ENCODE measurements around the gene ANKRD23.
"Not testable (repeated sequence)": the region's sequence is repeated elsewhere in the genome, so short reads cannot be mapped to it uniquely, and the experiment has no call there.

Gene ANKRD23

GRCh38 chr2:96807127-96807471, 36.7 kb downstream of the ANKRD23 start:
- H2AK5ac ChIP-seq (ENCODE audit: low read length, severe bottlenecking) = no peak overlapping the region
- 98% methylated on average over 10 of the region's 10 CpGs for WGBS
- H3K4me2 ChIP-seq (ENCODE audit: low read length, poor library complexity, severe bottlenecking) = no peak overlapping the region

GRCh38 chr2:96806468-96807126, 37.2 kb downstream of the ANKRD23 start:
- peak; percentile 41 for DNase-seq
- WGBS = 90% methylated on average over 12 of the region's 23 CpGs
- H2AK5ac ChIP-seq (ENCODE audit: low read length, severe bottlenecking) = no peak overlapping the region
- H3K4me3 ChIP-seq (ENCODE audit: insufficient read depth in 1 of 2, low read depth in 1 of 2, low read length in 2 of 2) = no peak overlapping the region
- no peak overlapping the region for H2AFZ ChIP-seq (ENCODE audit: low read depth, low read length)
- H3K27me3 ChIP-seq (ENCODE audit: control insufficient read depth in 1 of 2, insufficient read depth in 1 of 2, low read length in 2 of 2) = no peaks in the 10 kb centered on the region
- H3K27ac ChIP-seq (ENCODE audit: low read length, poor library complexity, severe bottlenecking) = no peak overlapping the region
- peak overlapping the region; percentile 66 for H4K8ac ChIP-seq (ENCODE audit: low read length)
- no peak overlapping the region for H3K4me2 ChIP-seq (ENCODE audit: low read length, poor library complexity, severe bottlenecking)
- H2BK5ac ChIP-seq (ENCODE audit: low read depth, low read length, poor library complexity, severe bottlenecking) = no peak overlapping the region
- no peak overlapping the region for H3K14ac ChIP-seq (ENCODE audit: low read length in 2 of 2)
- no peak overlapping the region for H3K4ac ChIP-seq (ENCODE audit: low read depth in 1 of 2, low read length in 2 of 2)
- H3K9ac ChIP-seq (ENCODE audit: low read length) = no peak overlapping the region
- H3K9me3 ChIP-seq (ENCODE audit: control insufficient read depth, low read length) = no peaks in the 10 kb centered on the region
- no peak overlapping the region for H2BK15ac ChIP-seq (ENCODE audit: low read depth, poor library complexity, severe bottlenecking)
- no peak overlapping the region for H2BK12ac ChIP-seq (ENCODE audit: low read length in 2 of 2)
- H3K36me3 ChIP-seq (ENCODE audit: control insufficient read depth in 1 of 2, insufficient read depth in 2 of 2, low read depth in 1 of 2, low read length in 2 of 2) = peaks cover 16 to 33% of the 10 kb centered on the region in 2 experiments
- H3K79me1 ChIP-seq (replicated peaks; ENCODE audit: low read length, poor library complexity, severe bottlenecking) = no peaks in the 10 kb centered on the region
- H2BK120ac ChIP-seq (ENCODE audit: low read depth, low read length) = no peak overlapping the region
- no peak overlapping the region for H3K23ac ChIP-seq (ENCODE audit: low read length in 2 of 2)
- no peak overlapping the region for H3K18ac ChIP-seq (ENCODE audit: low read depth in 1 of 2, low read length in 2 of 2)
- H4K91ac ChIP-seq (ENCODE audit: low read length) = no peak overlapping the region
- H3K4me1 ChIP-seq (ENCODE audit: control insufficient read depth, insufficient read depth, low read depth, low read length) = peaks cover 5% of the 10 kb centered on the region

More at GRCh38 chr2:96807127-96807471, 36.7 kb downstream of the ANKRD23 start:
- Histone ChIP-seq H4K8ac (ENCODE audit: low read length) (peak overlapping the region; percentile 66), H3K18ac (ENCODE audit: low read depth in 1 of 2, low read length in 2 of 2) (no peak overlapping the region), H3K9me3 (ENCODE audit: control insufficient read depth, low read length) (no peaks in the 10 kb centered on the region), H2BK15ac (ENCODE audit: low read depth, poor library complexity, severe bottlenecking) (no peak overlapping the region), H2AFZ (ENCODE audit: low read depth, low read length) (no peak overlapping the region), H3K4me1 (ENCODE audit: control insufficient read depth, insufficient read depth, low read depth, low read length) (peaks cover 4% of the 10 kb centered on the region), H3K36me3 (ENCODE audit: control insufficient read depth in 1 of 2, insufficient read depth in 2 of 2, low read depth in 1 of 2, low read length in 2 of 2) (peaks cover 12 to 29% of the 10 kb centered on the region in 2 experiments), H3K9ac (ENCODE audit: low read length) (no peak overlapping the region), H2BK5ac (ENCODE audit: low read depth, low read length, poor library complexity, severe bottlenecking) (no peak overlapping the region), H2BK12ac (ENCODE audit: low read length in 2 of 2) (peak overlapping the region in 1 of 2 experiments; percentile 48), H3K27me3 (ENCODE audit: control insufficient read depth in 1 of 2, insufficient read depth in 1 of 2, low read length in 2 of 2) (no peaks in the 10 kb centered on the region), H4K91ac (ENCODE audit: low read length) (peak overlapping the region; percentile 19), H3K27ac (ENCODE audit: low read length, poor library complexity, severe bottlenecking) (no peak overlapping the region), H3K4me3 (ENCODE audit: insufficient read depth in 1 of 2, low read depth in 1 of 2, low read length in 2 of 2) (no peak overlapping the region), H2BK120ac (ENCODE audit: low read depth, low read length) (no peak overlapping the region), H3K23ac (ENCODE audit: low read length in 2 of 2) (no peak overlapping the region), H3K14ac (ENCODE audit: low read length in 2 of 2) (no peak overlapping the region), H3K79me1 (replicated peaks; ENCODE audit: low read length, poor library complexity, severe bottlenecking) (no peaks in the 10 kb centered on the region), H3K4ac (ENCODE audit: low read depth in 1 of 2, low read length in 2 of 2) (no peak overlapping the region)
- DNase-seq = no peak

GRCh38 chr2:96805946-96806345, 37.9 kb downstream of the ANKRD23 start:
- no CpG with 5 or more reads among the region's 20 CpGs for WGBS

GRCh38 chr2:96804986-96805385, 38.8 kb downstream of the ANKRD23 start:
- H2BK15ac ChIP-seq (ENCODE audit: low read depth, poor library complexity, severe bottlenecking) = no peak overlapping the region
- peaks cover 9% of the 10 kb centered on the region for H3K4me1 ChIP-seq (ENCODE audit: control insufficient read depth, insufficient read depth, low read depth, low read length)
- no peak overlapping the region for H4K8ac ChIP-seq (ENCODE audit: low read length)
- H3K27ac ChIP-seq (ENCODE audit: low read length, poor library complexity, severe bottlenecking) = no peak overlapping the region
- no peaks in the 10 kb centered on the region for H3K9me3 ChIP-seq (ENCODE audit: control insufficient read depth, low read length)
- H3K79me1 ChIP-seq (replicated peaks; ENCODE audit: low read length, poor library complexity, severe bottlenecking) = no peaks in the 10 kb centered on the region
- peak; percentile 72 for DNase-seq
- no peak overlapping the region for H3K18ac ChIP-seq (ENCODE audit: low read depth in 1 of 2, low read length in 2 of 2)
- peaks cover 16 to 34% of the 10 kb centered on the region in 2 experiments for H3K36me3 ChIP-seq (ENCODE audit: control insufficient read depth in 1 of 2, insufficient read depth in 2 of 2, low read depth in 1 of 2, low read length in 2 of 2)
- no peak overlapping the region for H4K91ac ChIP-seq (ENCODE audit: low read length)
- H2AK5ac ChIP-seq (ENCODE audit: low read length, severe bottlenecking) = no peak overlapping the region
- H2BK12ac ChIP-seq (ENCODE audit: low read length in 2 of 2) = no peak overlapping the region
- no peak overlapping the region for H2AFZ ChIP-seq (ENCODE audit: low read depth, low read length)
- H3K4me3 ChIP-seq (ENCODE audit: insufficient read depth in 1 of 2, low read depth in 1 of 2, low read length in 2 of 2) = no peak overlapping the region
- H3K23ac ChIP-seq (ENCODE audit: low read length in 2 of 2) = no peak overlapping the region
- H2BK5ac ChIP-seq (ENCODE audit: low read depth, low read length, poor library complexity, severe bottlenecking) = no peak overlapping the region
- no peak overlapping the region for H2BK120ac ChIP-seq (ENCODE audit: low read depth, low read length)
- H3K4ac ChIP-seq (ENCODE audit: low read depth in 1 of 2, low read length in 2 of 2) = no peak overlapping the region
- no peak overlapping the region for H3K9ac ChIP-seq (ENCODE audit: low read length)
- no peak overlapping the region for H3K14ac ChIP-seq (ENCODE audit: low read length in 2 of 2)
- H3K4me2 ChIP-seq (ENCODE audit: low read length, poor library complexity, severe bottlenecking) = no peak overlapping the region
- H3K27me3 ChIP-seq (ENCODE audit: control insufficient read depth in 1 of 2, insufficient read depth in 1 of 2, low read length in 2 of 2) = no peaks in the 10 kb centered on the region

More at GRCh38 chr2:96805946-96806345, 37.9 kb downstream of the ANKRD23 start:
- not testable (repeated sequence) for H3K14ac ChIP-seq (ENCODE audit: low read length in 2 of 2); H2AFZ ChIP-seq (ENCODE audit: low read depth, low read length); H4K8ac ChIP-seq (ENCODE audit: low read length); H3K9me3 ChIP-seq (ENCODE audit: control insufficient read depth, low read length); H3K27ac ChIP-seq (ENCODE audit: low read length, poor library complexity, severe bottlenecking); DNase-seq; H3K9ac ChIP-seq (ENCODE audit: low read length); H3K18ac ChIP-seq (ENCODE audit: low read depth in 1 of 2, low read length in 2 of 2); H3K4me2 ChIP-seq (ENCODE audit: low read length, poor library complexity, severe bottlenecking); H3K79me1 ChIP-seq (replicated peaks; ENCODE audit: low read length, poor library complexity, severe bottlenecking); H3K4ac ChIP-seq (ENCODE audit: low read depth in 1 of 2, low read length in 2 of 2); H2AK5ac ChIP-seq (ENCODE audit: low read length, severe bottlenecking); H3K4me3 ChIP-seq (ENCODE audit: insufficient read depth in 1 of 2, low read depth in 1 of 2, low read length in 2 of 2); H2BK12ac ChIP-seq (ENCODE audit: low read length in 2 of 2); H2BK5ac ChIP-seq (ENCODE audit: low read depth, low read length, poor library complexity, severe bottlenecking); H3K23ac ChIP-seq (ENCODE audit: low read length in 2 of 2); H2BK120ac ChIP-seq (ENCODE audit: low read depth, low read length); H2BK15ac ChIP-seq (ENCODE audit: low read depth, poor library complexity, severe bottlenecking); H3K27me3 ChIP-seq (ENCODE audit: control insufficient read depth in 1 of 2, insufficient read depth in 1 of 2, low read length in 2 of 2); H3K4me1 ChIP-seq (ENCODE audit: control insufficient read depth, insufficient read depth, low read depth, low read length); H4K91ac ChIP-seq (ENCODE audit: low read length)
- peaks cover 16 to 37% of the 10 kb centered on the region in 2 experiments for H3K36me3 ChIP-seq (ENCODE audit: control insufficient read depth in 1 of 2, insufficient read depth in 2 of 2, low read depth in 1 of 2, low read length in 2 of 2)
